Measurements from ENCODE around the gene GABRB2.
A peak's percentile ranks its signal among the peaks of the same experiment; 100 is the strongest.
"Not testable (repeated sequence)": the region's sequence is repeated elsewhere in the genome, so short reads cannot be mapped to it uniquely, and the experiment has no call there.

GABRB2 gene

DNA sequence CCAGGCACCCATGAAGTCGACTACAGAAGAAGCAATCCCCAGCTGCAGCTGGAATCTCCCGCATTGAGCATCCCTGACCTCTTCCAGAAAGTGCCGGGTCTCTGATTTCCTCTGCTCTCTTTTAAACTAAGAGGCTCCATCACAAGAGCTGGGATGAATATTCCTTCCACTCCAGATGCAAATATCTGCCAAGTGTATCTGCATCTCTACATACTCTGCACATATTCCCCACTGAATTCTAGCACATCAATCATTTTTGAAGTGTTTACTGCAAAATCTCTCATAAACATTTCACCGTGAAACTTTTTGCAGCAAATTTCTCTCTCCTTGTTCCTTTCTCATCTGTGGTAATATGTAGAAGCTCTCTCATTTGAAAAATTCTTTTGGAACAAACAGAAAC is 161.5 kb downstream of the GABRB2 start:
- DNase-seq = no peak

DNA sequence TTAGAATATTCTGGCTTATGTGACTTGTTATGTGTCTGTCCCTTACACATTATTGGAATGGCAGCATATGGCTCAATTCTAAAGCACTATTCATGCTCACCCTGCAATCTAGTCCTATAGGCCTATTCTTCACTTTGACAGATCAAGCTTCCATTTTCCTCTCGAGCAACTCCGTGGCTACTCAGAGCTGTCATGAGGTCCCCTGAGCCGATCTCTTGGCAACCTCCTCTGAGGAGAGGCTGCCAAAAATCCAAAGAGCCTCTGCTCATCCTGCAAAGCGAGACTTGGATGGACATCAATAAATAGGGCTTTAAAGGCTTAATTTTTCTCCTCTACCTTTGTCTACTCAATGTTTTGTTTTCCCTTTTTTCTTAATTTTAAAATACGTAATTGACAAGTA is 163.8 kb downstream of the GABRB2 start:
- no peak for DNase-seq

DNA sequence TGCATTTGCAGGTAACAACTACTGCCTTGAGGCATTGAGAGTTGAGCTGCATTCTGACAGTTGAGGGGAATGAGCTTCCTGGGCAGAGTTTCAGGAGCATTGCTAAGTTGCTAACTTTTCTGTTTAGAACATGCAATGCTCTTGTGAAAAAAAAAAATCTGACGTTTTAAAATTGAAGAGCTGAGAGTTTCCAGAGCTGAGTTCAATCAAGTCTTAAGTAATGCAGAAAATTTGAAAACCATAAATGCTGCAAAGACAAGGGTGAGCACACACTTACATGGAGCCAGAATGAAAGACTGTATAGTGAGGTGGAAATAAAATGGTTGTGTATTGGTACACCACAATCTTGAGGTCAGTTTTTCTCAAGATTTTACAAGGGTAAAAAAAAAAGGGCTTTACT is 166.0 kb downstream of the GABRB2 start:
- DNase-seq = peak in 1 of 5 experiments; percentile 15

DNA sequence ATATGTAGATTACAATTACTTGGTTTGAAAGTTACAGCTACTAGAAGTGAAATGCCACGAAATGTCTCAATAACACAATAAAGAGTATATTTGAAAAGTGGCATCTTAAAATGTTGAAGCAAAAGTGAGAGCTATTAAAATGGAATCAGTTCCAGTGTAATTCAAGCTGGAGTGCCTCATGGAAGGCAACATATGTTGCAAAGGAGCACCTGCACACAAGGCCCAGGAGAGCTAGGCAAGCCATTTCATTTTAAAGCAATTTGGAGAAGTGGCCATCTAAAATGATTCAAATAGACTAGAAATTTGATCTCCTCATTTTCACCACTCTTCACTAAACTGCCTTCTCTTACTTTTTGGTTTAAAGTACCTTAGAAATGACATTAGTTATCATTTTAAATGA is 167.8 kb downstream of the GABRB2 start:
- no peak for DNase-seq

DNA sequence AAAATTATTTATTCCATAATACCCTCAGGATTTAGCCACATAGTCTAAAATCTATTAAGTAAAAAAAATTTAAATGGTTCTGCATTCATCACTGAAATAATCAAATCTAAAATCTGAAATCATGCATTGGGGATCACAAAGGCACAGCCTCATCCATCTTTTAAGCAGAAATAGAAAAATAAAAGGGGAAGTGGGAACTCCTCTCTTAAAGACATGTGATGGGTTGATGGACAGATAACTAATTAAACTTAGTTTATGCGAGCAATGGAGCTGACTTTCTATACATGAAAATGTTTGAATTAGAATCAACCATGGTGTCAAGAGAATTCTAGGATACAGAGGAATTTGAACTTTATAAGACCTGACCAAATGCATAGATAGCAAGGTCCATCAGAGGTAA is 170.5 kb downstream of the GABRB2 start:
- DNase-seq = no peak

DNA sequence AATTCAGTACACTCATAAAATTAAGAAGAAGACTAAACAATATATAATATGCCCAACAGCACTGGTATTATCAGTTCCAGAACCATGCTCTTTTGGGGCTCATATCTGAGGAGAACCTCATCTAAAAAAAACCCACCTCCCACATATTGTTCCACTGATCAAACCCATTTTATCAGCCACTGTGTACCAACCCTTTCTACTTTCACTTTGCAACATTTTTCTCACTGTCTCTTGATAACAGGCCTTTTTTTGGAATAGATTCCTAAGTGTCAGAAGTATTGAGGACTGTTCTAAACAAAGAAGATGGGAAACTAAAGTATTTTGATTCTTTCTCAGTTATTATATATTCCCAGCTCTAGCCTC is 173.2 kb downstream of the GABRB2 start:
- no peak for DNase-seq

DNA sequence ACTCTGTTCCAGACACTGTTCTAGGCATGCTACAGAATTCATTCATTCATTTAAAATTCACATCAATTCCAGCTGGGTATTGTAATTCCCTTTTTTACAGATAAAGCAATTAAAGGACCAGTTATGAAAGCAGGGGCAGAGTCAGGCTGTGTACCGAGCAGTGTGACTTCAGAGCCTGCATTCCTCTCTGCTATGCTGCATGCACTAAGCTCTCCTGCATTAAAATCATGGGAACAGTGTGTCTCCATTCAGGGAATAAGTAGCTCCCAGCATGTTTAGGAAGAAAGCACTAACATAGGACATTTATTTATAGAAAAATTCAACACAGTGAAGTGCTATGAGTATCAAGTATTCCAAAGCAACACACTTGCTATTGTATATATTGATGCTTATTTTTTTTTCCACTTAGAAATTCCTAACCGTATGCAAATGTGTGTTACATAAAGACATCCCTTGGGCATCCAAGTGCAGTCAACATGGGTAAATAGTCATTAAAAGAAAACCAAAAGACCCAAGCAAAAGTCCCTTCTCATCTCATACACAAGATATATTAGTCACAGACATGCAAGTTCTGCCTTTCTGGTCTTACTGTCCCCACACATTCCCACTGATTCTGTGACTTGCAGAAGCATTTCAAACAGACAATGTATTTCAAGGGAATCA is 173.7 kb downstream of the GABRB2 start:
- DNase-seq = no peak

DNA sequence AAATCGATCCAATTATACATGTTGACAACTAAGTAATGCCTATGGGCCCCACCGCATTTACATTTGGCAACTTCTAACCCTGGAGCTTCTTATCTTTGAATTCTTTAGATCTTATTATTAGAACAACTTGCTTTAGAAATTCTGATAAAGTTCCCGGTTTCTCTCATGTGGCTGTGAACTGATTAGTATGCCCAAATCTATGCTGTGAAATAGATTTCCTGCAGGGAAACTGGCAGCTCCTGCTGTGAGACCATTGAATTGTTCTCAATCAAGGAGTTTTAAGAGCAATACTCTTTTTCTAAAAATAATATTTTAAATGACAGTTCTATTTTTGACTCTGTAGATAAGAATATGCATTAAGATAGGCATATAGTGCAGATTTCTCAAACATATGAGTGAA is 177.5 kb downstream of the GABRB2 start:
- DNase-seq = no peak

DNA sequence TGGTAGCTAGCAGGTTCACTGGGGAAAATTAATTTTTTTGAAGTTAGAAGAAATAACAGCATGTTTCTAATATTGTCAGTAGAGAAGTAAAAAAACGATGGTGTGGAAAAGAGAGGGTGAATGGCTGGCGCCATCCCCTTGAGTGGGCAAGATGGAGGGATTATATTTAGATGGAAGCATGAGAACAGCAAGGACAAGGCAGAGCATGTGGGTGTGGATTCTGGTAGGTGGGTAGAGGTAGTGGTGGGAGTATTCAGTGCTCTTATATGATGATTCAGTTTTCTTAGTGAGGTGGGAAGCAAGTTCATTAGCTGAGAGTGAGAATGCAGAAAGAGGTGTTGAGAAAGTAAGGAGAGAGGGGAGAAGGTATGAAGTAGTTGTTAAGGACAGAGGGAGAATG is 188.1 kb downstream of the GABRB2 start:
- no peak for DNase-seq

DNA sequence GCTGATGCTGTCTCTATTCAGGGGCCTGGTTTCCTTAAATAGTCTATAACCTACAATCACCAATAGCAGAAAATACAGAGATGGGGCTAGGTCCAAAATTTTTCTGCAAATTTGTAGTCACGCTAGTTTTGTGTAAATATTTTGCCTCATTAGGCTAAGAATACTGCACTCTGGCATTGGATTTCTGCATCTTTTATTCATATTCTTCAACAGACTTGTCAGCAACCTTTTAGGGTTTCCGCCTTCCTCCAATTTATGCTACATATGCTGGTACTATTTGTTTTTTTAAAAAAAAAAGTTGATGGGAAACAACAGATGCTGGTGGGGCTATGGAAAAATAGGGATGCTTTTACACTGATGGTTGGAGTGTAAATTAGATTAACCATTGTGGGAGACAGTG is 202.3 kb downstream of the GABRB2 start:
- DNase-seq = no peak

DNA sequence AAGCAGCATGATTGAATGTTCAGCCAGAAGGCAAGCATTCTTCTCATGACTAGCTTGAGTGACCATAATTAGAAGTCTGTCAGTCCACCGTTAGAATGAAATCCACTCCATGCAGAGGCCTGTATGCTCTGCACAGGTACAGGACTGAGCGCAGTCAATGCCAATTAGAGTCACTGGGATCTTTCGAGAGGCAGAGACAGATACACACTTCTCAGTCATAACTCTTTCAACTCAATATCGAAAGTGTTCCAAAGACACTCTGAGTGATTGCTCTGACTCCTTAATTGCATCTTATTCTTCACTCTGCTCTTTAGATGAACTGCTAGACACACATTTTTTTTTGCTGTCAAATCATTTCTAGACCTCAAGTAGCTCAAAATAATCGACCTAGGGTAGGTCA is 203.6 kb downstream of the GABRB2 start:
- no peak for DNase-seq

DNA sequence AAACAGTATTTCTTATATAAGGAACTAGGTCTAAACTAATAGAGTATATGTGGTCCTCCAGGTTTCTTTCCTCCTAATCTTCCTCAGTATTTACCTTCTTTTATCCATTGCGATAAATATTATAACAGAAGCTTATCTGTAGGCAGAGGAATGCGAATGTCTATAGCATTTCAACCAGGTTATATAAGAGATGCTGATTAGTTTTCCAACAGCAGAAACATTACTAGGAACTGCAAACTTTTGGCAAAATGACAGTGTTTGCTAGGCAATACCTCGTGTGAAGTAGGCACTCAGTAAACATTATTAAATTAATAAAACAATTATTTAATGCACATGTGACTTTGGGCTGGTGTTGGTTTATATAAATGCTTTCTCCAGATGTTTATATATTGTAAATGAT is 206.5 kb downstream of the GABRB2 start:
- DNase-seq = no peak

DNA sequence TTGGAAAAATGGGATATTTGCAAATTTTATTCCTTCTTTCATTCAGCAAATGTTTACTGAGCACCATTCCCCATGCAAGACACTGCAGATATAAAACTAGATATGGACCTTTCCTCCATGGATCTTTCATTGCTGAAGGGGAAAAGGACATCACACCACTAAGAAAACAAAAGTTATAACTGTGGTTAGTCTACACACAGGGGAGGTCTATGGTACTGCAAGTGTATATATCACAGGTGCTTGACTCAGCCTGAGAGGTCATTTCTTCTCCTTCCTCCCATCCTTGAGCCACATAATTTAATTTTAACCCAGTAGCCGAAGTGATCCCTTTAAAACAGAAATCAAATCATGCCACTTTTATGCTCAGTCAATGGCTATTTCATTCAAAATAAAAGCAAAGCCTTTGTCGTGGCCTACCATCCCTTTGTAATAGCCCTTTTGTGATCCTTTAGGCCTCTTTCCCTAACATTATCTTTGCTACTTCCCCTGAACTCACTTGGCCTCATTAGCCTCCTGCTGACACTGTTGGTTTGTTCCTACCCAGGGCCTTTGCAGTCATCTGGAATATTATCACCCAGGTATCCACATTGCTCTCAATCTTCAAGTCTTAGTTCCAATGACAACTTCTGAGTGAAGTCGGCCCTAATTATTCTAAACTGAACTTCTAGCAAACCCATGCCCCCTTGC is 213.2 kb downstream of the GABRB2 start:
- DNase-seq = no peak

DNA sequence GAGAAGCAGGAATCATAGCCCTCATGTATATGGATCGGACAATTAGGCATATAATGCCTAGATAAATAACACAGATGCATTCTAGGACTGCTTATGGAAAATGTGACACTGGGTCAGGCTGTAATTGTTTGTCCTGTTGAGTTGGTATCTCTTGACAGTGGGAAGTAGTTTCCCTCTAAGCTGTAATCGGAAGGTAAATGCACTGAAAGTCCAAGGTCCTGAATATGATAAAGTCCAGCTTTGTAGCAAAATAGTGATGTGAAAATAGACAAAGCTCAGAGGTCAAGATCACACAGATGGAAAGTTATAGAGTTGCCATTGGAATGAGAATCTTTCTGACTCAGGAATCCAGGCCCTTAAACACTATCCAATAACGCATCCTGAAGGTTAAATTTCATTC is 214.2 kb downstream of the GABRB2 start:
- DNase-seq = no peak

DNA sequence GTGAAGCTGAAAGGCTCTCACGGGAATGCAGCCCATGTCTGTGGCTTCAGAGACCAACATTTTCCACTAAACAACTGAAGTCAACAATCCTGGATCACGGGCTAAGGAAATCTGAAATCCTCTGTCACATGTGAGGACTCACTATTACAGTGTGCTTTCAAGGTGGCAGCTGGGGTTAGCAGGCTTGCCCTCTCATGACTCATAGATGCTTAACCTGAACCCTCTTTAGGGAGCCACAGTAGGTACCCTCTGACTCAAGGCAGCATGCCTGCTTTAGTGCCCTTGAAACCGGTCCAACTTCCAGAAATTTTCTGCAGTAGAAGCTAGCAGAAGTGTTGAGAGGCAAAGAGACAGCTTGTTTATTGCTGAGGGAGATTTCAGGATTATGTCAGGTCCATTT is 232.5 kb downstream of the GABRB2 start:
- no peak for DNase-seq

DNA sequence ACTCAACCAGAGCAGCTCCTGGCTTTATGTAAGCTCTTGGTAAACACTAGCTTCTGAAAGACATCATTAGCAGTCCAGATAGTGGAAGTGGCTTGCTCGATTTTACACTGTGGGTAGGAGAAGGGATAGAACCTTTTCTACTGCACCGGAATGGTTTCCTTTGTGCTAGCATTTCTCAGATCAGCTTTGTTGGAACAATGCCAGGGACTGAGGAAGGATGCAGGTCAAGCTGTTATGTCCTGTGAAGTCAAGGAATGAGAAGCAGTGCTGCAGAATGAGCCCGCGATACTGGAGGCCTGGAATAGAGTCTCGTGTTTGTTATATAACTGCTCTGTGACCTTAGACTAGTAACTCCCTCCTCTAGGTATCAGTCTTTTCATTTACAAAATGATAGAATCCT is 233.6 kb downstream of the GABRB2 start:
- no peak for DNase-seq

DNA sequence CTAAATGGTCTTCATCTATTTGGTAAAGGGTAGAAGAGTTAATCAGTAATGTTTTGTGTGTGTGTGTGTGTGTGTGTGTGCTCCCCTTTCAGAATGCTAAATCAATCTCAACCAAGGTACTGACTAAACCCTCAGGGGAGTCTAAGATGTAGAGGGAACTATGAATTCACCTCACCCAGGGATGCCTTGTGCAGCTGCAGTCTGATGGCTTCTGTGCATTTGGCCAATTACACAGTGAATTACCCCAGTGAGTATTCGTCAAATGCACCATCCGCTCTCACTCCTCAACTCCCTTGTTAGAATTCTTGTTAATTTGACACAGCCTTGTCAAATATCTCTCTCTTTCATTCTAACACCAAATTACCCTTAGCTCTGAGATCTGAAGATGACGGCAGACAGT is 234.6 kb downstream of the GABRB2 start:
- DNase-seq = no peak

DNA sequence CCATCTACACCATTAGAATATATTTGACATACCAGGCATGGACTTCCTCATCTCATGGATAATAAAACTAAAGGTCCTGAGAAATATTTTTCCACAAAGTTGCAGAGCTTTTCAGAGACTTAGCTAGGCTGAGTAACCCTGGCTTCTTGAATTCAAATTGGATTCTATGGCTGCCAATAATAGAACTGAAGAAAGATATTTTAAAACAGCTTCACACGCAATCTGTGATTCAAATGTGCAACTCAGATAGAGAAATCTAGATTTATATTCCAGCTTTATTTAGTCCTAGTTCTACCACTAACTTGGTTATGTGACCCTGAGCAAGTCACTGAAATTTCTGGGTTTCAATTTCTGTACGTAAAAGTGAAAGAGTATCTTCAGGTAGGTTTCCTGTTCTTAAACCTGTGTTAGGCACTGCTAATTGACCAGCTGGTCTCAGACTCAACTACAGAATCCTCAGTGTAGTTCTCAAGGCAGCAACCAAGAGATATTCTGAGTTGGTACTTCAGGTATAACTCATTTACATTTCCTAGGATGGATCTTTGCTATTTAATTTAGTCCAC is 235.3 kb downstream of the GABRB2 start:
- DNase-seq = no peak

DNA sequence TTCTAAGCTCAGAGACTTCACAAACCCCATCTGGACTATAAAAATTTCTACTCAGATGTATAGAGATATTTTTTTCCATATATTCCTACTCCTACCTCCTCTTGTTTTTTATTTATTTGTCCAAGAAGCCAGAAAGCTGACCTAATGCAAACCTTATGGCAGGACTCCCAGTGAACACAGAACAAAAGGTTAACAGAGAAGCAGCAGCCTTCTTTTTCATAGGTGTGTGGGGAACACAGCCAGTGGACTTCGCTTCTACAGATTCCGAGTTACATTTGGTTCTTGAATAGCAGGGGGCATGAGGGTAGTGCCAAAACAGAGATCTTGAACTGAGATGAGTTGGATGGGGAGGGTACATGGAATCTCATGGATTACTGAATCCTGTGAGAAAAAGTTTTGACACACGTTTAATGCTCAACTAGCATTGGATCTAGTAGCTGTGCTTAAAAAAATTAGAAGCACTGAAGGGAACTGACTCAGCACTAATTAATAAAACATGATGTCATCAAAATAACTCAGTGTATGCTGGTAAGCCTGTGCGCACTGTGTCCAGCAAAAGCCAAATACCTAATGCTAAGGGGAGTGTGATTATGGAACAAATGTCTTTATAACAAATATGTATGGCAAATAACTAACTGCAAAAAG is 240.1 kb downstream of the GABRB2 start:
- DNase-seq = no peak

DNA sequence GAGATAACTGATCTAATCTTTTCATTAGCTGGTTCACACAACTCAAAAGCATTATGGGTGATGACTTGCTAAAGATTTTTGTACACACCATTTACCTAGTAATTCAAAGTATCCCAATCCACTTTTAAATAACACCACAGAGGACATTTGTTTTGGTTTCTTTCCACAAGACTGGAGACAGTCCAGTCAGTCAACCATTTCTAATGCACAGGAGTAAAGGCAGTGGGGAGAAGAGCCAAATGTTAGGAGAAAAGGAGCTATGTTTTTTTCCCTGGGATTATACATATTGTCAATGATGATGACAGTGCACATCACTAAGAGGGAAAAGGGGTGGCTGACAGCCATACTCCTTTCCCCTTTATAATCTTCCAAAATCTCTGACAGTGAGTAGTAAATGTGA is 240.9 kb downstream of the GABRB2 start:
- no peak for DNase-seq

DNA sequence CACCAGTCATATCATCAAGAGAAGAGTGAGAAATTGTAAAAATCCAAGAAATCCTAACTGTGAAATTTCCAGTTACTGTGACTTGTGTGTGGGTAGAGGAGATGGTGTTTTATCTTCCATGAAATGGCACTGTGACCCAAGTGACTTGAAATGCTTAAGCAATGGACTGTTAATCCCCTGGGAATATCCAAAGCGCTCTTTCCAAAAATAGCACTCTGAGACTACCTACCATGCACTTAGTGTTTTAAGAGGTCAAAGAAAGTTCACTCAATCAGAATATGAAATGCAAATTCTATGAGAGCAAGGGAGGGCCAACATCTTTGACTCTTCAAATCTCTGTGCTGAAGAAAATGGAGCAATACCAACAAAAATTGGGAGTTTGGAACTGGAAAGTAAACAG is 244.0 kb downstream of the GABRB2 start:
- DNase-seq = no peak

DNA sequence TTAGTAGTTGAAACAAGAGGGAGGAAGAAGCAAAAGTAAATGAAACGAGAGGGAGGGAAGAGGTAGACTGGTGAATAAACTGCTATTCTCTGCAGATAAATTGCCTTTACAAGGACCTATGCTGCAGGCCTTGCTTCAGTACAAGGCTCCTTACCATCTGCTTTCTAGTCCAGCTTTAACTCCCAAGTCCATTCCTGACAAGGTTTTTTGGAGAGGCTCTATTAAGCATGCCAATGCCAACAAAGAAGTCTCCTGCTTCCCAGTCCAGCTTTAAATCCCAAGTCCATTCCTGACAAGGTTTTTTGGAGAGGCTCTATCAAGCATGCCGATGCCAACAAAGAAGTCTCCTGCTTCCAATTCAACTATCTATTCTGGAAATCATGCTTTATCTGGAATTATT is 244.9 kb downstream of the GABRB2 start:
- no peak for DNase-seq

DNA sequence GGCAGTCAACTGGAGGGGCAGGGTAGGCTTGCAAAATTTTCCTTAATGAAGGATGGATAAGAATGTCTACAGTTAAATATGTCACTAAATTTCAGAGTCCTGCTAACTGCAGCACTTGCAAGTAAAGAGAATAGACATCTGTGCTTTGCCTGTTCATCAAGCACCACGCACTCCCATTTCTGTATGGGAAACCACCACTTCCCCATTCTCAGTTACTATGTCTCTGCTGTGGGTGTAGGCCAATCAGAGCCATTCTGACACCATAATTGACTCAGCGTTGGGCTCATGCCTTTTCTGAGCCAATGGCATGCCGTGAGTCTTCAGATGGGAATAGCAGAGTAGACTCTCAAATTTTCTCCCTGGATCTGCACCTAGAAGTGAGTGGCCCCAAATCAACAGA is 247.5 kb downstream of the GABRB2 start:
- no peak for DNase-seq

DNA sequence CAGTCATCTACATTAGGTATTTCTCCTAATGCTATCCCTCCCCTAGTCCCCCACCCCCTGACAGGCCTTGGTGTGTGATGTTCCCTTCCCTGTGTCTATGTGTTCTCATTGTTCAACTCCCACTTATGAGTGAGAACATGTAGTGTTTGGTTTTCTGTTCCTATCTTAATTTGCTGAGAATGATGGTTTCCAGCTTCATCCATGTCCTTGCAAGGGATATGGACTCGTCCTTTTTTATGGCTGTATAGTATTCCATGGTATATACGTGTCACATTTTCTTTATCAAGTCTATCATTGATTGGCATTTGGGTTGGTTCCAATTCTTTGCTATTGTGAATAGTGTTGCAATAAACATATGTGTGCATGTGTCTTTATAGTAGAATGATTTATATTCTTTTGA is 249.1 kb downstream of the GABRB2 start:
- not testable (repeated sequence) for DNase-seq

Data from T-helper 2 cell (primary cell).